ENCODE data around the gene CPLANE1. TPM values are rescaled to one million over a fixed set of nuclear protein-coding genes. Genes with fewer than 3 reads are reported as not detected.

Gene CPLANE1
- total RNA-seq, 1 experiment from 2014 or later = 3.5 TPM

DNA sequence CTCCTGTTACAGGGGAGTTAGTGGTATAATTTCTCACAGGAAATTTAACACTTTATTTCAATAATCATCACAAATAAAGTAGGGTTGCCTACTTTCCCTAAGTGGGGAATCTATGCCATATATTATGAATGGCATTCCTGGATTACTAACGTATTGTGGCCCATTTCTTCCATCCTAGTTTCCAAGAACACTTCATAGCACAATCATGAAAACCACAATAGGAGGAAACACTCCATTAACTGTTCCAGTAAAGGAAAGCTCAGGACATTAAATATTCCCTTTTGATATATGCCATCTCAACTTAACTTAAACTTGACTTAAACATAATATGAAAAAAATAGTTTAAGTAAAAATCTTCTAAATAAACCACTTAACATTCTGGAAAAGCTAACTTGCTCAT lies 2.1 kb downstream of the CPLANE1 start:
- Histone ChIP-seq H3K9me2 (ENCODE audit: insufficient read depth) (no peaks in the 10 kb centered on the region), H3K9me3 (ENCODE audit: control insufficient read depth in 1 of 2, insufficient read depth in 1 of 2, low read depth in 1 of 2, low read length in 2 of 2) (no peaks in the 10 kb centered on the region), H3K4me1 (ENCODE audit: control insufficient read depth in 1 of 2, insufficient read depth in 2 of 2, low read length in 2 of 2) (peaks cover 4 to 13% of the 10 kb centered on the region in 2 experiments; a peak in 2 of 4 replicates), H3K27ac (ENCODE audit: low read depth, low read length) (no peak overlapping the region), H3K4me2 (ENCODE audit: low read length) (no peak overlapping the region), H2AFZ (ENCODE audit: low read depth, low read length, poor library complexity, severe bottlenecking) (no peak overlapping the region), H3K9ac (ENCODE audit: low read length) (no peak overlapping the region), H4K20me1 (ENCODE audit: insufficient read depth) (no peaks in the 10 kb centered on the region; the same call in 1 of the 2 replicates), H3K4me3 (replicated peaks in 1 of 2; ENCODE audit: low read depth in 1 of 2, low read length in 2 of 2) (no peak overlapping the region), H3K79me2 (ENCODE audit: insufficient read depth, low read length) (no peaks in the 10 kb centered on the region), H3K27me3 (ENCODE audit: insufficient read depth, low read length) (no peaks in the 10 kb centered on the region), H3K36me3 (ENCODE audit: control insufficient read depth in 1 of 2, insufficient read depth in 2 of 2, low read length in 2 of 2) (no peaks in the 10 kb centered on the region)
- DNase-seq (ENCODE audit: low read depth, low spot score) = no peak
- intact Hi-C loops (cut with micrococcal nuclease) = no loop called here
- no TSS peak for BruUV-seq (replicated peaks)
- no peak for TF ChIP-seq ZFX (IDR thresholded peaks at IDR 0.05)
- no peak for TF ChIP-seq SP1 (IDR thresholded peaks at IDR 0.05; ENCODE audit: low read depth)
- TF ChIP-seq RAD21 (IDR thresholded peaks at IDR 0.05; ENCODE audit: low read depth) = no peak
- no peak for TF ChIP-seq CBX3 (IDR thresholded peaks at IDR 0.05; ENCODE audit: low read depth)
- no peak for TF ChIP-seq FOSL1 (IDR thresholded peaks at IDR 0.05; ENCODE audit: low read depth)
- no peak for TF ChIP-seq SIN3A (IDR thresholded peaks at IDR 0.05; ENCODE audit: low read depth)
- TF ChIP-seq, protein P1, sequence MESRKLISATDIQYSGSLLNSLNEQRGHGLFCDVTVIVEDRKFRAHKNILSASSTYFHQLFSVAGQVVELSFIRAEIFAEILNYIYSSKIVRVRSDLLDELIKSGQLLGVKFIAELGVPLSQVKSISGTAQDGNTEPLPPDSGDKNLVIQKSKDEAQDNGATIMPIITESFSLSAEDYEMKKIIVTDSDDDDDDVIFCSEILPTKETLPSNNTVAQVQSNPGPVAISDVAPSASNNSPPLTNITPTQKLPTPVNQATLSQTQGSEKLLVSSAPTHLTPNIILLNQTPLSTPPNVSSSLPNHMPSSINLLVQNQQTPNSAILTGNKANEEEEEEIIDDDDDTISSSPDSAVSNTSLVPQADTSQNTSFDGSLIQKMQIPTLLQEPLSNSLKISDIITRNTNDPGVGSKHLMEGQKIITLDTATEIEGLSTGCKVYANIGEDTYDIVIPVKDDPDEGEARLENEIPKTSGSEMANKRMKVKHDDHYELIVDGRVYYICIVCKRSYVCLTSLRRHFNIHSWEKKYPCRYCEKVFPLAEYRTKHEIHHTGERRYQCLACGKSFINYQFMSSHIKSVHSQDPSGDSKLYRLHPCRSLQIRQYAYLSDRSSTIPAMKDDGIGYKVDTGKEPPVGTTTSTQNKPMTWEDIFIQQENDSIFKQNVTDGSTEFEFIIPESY (IDR thresholded peaks at IDR 0.05; ENCODE audit: extremely low read depth, insufficient replicate concordance, low read length) = no peak
- TF ChIP-seq EGR1 (IDR thresholded peaks at IDR 0.05; ENCODE audit: low read depth) = no peak
- TF ChIP-seq, protein P2, sequence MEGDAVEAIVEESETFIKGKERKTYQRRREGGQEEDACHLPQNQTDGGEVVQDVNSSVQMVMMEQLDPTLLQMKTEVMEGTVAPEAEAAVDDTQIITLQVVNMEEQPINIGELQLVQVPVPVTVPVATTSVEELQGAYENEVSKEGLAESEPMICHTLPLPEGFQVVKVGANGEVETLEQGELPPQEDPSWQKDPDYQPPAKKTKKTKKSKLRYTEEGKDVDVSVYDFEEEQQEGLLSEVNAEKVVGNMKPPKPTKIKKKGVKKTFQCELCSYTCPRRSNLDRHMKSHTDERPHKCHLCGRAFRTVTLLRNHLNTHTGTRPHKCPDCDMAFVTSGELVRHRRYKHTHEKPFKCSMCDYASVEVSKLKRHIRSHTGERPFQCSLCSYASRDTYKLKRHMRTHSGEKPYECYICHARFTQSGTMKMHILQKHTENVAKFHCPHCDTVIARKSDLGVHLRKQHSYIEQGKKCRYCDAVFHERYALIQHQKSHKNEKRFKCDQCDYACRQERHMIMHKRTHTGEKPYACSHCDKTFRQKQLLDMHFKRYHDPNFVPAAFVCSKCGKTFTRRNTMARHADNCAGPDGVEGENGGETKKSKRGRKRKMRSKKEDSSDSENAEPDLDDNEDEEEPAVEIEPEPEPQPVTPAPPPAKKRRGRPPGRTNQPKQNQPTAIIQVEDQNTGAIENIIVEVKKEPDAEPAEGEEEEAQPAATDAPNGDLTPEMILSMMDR (IDR thresholded peaks at IDR 0.05 in 2 of 3, conservative IDR thresholded peaks at IDR 0.05 in 1 of 3; ENCODE audit: borderline replicate concordance in 1 of 3, insufficient read depth in 1 of 3, low read depth in 2 of 3, low read length in 2 of 3) = no peak
- TF ChIP-seq, protein P3, sequence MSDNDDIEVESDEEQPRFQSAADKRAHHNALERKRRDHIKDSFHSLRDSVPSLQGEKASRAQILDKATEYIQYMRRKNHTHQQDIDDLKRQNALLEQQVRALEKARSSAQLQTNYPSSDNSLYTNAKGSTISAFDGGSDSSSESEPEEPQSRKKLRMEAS (IDR thresholded peaks at IDR 0.05) = no peak
- no peak for TF ChIP-seq TCF7L2 (IDR thresholded peaks at IDR 0.05; ENCODE audit: borderline replicate concordance, extremely low read depth, insufficient read depth, insufficient read length)
- TF ChIP-seq ZNF274 (IDR thresholded peaks at IDR 0.05; ENCODE audit: low read depth, low read length) = no peak
- ChIA-PET POLR2A (no interaction called here), CTCF (no interaction called here), RAD21 (ENCODE audit: low non-redundant PET in 1 of 2, low total read pairs in 2 of 2, uncharacterized antibody in 2 of 2, unreplicated experiment in 2 of 2) (no interaction called here)
- ATAC-seq = no peak

Data from HCT116 (cell line).